GM12892 (cell line): ENCODE measurements around the gene GULP1.

ENCODE experiments used
- POLR2A ChIP-seq: IDR thresholded peaks from 2 replicates; pipeline ENCODE4 v1.6.1; 2011; ENCODE audit warnings: low read depth, low read length, control low read depth
- POLR2AphosphoS5 ChIP-seq: IDR thresholded peaks from 2 replicates; pipeline ENCODE4 v1.6.1; 2011; ENCODE audit warnings: low read depth, low read length, control low read depth

GRCh38 chr2:188316791-188317423 lies 25.2 kb downstream of the GULP1 start:
- TF ChIP-seq POLR2A = no peak
- TF ChIP-seq POLR2AphosphoS5 = no peak
